GM12874 (cell line): ENCODE results near the gene CMTM5.

Source experiments
- TF ChIP-seq, protein P1 (sequence below): IDR thresholded peaks from 2 replicates; pipeline ENCODE4 v1.5.1; 2011; ENCODE audit warnings: low read depth, mild to moderate bottlenecking, control low read depth, low read length, moderate library complexity; ENCODE audit not compliant: insufficient read depth

CMTM5 gene

GRCh38 chr14:23353433-23353780, 23.4 kb upstream of the CMTM5 start:
- TF ChIP-seq, protein P1, sequence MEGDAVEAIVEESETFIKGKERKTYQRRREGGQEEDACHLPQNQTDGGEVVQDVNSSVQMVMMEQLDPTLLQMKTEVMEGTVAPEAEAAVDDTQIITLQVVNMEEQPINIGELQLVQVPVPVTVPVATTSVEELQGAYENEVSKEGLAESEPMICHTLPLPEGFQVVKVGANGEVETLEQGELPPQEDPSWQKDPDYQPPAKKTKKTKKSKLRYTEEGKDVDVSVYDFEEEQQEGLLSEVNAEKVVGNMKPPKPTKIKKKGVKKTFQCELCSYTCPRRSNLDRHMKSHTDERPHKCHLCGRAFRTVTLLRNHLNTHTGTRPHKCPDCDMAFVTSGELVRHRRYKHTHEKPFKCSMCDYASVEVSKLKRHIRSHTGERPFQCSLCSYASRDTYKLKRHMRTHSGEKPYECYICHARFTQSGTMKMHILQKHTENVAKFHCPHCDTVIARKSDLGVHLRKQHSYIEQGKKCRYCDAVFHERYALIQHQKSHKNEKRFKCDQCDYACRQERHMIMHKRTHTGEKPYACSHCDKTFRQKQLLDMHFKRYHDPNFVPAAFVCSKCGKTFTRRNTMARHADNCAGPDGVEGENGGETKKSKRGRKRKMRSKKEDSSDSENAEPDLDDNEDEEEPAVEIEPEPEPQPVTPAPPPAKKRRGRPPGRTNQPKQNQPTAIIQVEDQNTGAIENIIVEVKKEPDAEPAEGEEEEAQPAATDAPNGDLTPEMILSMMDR = no peak

DNA sequence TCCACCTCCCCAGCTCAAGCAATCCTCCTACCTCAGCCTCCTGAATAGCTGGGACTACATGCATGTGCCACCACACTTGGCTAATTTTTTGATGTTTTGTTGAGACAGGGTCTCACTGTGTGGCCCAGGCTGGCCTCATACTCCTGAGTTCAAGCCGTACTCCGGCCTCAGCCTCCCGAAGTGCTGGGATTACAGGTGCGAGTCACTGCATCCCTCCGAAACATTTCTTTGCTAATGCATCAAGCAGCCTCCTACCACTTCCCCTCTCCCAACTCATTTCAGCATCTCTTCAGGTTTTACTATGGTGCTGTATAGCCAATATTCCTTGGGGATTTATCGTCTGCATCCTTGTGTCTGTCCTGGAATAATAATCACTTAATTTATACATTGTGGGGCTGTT, 21.9 kb upstream of the CMTM5 start:
- TF ChIP-seq, protein P1 = no peak

DNA sequence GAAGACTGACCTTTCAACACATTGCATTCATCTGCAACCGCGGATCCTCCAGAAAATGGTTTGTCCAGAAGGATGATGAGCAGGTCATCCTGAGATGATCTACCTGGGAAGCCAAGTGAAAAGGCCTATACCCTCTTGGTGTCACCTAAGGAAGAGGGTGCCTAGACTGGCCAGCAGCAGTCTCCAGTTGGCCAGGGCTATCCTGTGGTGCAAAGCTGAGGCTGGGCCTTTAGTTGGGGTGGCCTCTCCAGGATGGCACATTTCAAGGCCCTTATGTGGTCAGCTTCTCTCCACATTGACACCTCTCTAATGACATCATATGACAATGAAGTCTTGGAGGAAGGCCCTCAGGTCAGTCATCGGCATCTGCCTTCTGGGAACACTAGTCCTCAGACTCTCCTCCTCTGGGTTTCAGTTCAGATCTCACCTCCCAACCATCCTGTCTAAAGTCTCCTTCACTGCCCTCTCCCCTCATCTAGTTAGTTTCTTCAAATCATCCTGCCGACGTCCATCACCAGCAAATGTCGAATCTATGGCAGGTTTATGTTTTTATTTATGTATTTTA, 20.9 kb upstream of the CMTM5 start:
- TF ChIP-seq, protein P1 = no peak

GRCh38 chr14:23356662-23357061, 20.2 kb upstream of the CMTM5 start:
- TF ChIP-seq, protein P1 = no peak

- TF ChIP-seq, protein P1 = no peak
Measured at GRCh38 chr14:23357261-23357660, 19.6 kb upstream of the CMTM5 start.

GRCh38 chr14:23358042-23358441, 18.8 kb upstream of the CMTM5 start:
- TF ChIP-seq, protein P1 = no peak

GRCh38 chr14:23358553-23359166, 18.2 kb upstream of the CMTM5 start:
- TF ChIP-seq, protein P1 = no peak
